NCI-H226 (cell line): ENCODE measurements around the gene MADD.

Experiments
- DNase-seq: peaks from one replicate; pipeline ENCODE4 v3.0.0-alpha.2; 2015

MADD gene

GRCh38 chr11:47269829-47270305 lies at the start of gene MADD:
Gene MADD (plus strand): TSS chr11:47270133.
- peak; percentile 83 for DNase-seq

DNA sequence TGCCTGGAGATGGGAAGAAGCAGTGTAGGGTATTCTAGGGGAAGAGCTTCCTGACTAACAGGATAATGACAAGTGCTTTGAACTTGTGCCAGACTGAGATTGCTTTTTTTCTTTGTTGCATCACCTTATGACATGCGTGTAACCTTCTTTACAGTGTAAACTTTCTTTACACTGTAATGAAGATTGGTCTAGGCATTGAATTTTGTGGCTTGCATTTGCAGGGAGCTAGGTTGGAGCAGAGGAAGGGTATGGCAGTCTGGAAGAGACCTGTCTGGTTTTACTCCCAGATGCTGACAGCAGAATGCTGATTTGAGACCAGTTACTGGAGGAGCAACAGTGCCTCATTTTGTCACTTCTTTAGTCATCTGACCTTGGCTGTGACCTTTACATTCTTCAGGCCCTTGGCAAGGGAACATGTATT lies 49.5 kb upstream of the MADD start:
- no peak for DNase-seq

DNA sequence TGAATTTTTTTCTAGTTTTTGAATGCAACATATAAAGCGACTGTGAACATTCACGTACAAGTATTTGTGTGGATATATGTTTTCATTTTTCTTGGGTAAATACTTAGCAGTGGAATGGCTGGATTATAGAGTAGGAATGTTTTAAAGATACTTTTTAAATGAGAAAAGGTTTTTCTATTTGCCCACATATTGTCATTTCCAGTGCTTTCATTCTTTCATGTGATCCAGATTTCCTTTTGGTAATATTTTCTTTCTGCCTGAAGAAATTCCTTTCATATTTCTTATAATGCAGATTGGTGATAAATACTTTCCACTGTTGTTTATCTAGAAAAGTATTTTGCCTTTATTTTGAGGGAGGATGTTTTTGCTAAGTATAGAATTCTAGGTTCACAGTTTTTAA lies 47.2 kb upstream of the MADD start:
- no peak for DNase-seq

- no peak for DNase-seq
Measured at GRCh38 chr11:47225552-47226400, 44.2 kb upstream of the MADD start.

- DNase-seq = no peak
Measured at GRCh38 chr11:47229161-47229560, 40.8 kb upstream of the MADD start.

DNA sequence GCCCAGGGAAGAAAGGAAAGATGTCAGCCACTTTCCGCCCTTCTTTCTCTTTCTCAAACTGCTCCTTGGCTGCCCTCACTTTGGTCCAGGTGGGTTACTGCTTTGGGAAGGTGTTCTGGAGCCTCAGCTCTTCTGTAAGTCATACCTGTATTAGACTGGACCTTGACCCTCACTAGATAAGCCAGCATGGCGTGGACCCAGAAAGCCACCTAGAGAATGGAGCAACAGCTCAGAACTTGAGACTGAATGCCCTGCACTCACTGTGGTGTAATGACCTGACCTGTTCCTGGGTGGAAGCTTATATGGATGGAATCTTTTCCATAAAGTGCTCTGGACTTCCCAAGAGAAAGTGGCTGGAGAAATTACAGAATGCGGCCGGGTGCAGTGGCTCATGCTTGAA lies 36.9 kb upstream of the MADD start:
- DNase-seq = no peak

DNA sequence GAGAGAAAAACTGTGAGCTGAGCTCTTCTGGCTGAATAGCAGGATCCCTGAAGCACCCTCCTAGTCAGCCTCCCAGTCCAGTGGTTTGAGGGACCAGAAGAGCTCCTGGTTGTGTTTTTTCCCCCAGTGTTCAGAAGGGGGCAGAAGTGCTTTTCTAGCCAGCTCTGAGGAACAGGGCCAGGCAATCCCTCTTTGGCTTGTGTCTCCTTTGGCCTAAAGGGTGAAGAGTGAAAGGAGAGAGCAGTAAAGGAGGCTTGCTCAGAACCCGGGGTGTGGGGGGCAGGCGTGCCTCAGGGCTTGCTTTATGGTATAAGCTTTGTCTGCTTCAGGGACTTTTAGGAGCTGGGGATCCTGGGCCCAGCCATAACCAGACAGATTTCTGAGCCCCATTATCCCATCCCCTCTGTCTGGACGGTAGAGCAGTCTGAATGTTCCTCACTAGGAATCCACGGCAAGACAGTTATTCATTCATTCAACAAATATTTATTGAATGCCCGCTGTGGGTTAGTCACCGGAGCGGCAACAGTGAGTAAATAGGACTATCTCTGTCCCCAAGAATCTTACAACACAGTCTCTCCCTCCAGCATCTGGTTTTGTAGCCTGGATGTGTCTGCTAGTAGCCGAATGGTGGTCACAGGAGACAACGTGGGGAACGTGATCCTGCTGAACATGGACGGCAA lies 35.8 kb upstream of the MADD start:
- DNase-seq = no peak

- DNase-seq = no peak
Measured at GRCh38 chr11:47234669-47235100, 35.2 kb upstream of the MADD start.

DNA sequence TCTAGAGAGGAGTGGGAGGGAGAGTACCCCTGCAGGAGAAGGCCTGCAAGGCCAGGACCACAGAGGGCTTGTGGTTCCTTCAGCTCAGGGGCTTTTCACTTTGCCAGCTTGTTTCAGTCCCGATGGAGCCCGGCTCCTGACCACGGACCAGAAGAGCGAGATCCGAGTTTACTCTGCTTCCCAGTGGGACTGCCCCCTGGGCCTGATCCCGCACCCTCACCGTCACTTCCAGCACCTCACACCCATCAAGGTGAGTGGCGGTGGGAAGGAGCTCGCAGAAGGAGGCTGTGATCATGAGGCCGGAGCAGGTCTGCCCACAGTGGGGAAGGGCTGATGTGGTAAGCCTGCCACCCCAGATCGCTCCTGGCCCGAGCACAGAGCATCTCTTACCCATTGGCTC lies 34.8 kb upstream of the MADD start:
- DNase-seq = no peak

GRCh38 chr11:47236482-47236881 lies 33.5 kb upstream of the MADD start:
- no peak for DNase-seq

DNA sequence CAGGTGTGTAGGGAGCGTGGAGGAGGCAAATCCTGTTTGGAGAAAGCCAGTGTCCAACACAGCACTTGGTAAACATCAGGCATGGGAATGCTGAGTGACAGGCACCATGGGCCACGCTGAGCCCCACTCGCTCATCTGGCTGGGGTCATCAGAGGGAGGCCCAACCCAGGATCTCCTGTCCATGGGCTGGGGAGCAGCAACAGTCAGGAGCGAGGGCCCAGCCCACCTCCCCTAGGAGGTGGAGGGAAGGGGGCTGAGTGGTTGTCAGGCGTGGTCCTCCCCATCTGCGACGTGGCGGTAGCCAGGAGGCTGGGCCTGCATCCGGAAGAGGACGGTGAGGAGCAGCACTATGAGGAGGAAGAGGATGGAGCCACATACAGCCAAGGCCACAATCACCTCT lies 30.1 kb upstream of the MADD start:
- DNase-seq = no peak

DNA sequence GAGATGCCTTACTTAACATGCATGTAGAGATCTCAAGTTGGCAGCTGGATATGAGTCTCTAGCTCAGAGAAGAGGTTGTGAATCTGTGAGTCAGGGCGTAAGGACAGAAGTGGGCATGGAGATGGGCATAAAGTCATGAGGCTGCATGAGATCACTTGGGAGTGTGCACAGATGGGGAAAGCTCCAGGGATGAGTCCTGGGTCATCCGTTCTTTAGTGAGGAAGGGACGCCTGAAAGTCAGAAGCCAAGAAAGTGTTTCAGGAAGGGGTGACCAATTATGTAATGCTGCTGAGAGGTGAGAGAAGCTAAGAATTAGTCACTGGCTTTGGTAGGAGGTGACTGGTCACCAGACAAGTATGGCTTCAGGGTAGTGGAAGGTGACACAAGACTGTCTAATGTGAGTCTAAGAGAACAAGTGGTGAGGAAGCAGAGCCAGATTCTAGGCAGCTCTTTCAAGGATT lies 28.1 kb upstream of the MADD start:
- DNase-seq = no peak

- DNase-seq = no peak
Measured at GRCh38 chr11:47242596-47243192, 27.2 kb upstream of the MADD start.

DNA sequence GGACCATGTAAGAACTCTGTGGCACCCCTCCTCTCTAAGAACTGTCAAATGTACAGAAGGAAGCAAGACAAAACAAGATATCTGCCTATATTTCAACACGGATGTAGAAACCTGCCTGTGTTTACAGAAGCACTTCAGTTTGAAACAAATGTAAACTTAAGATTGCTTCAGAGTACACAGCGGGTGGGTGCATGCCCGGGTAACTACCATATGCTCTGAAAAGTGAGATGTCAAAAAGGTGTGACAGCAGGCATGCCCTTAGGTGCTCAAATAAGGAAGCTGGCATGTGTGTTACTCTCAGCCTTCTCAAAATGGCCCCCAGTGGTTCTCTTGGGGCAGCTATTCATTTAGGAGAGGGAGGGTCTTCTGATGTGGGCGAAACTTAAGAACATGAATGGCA lies 26.5 kb upstream of the MADD start:
- no peak for DNase-seq

- no peak for DNase-seq
Measured at GRCh38 chr11:47244448-47245350, 25.2 kb upstream of the MADD start.

- DNase-seq = no peak
Measured at GRCh38 chr11:47245611-47246357, 24.1 kb upstream of the MADD start.

- no peak for DNase-seq
Measured at GRCh38 chr11:47247502-47247901, 22.4 kb upstream of the MADD start.

GRCh38 chr11:47248304-47248663 lies 21.6 kb upstream of the MADD start:
- DNase-seq = peak; percentile 6

DNA sequence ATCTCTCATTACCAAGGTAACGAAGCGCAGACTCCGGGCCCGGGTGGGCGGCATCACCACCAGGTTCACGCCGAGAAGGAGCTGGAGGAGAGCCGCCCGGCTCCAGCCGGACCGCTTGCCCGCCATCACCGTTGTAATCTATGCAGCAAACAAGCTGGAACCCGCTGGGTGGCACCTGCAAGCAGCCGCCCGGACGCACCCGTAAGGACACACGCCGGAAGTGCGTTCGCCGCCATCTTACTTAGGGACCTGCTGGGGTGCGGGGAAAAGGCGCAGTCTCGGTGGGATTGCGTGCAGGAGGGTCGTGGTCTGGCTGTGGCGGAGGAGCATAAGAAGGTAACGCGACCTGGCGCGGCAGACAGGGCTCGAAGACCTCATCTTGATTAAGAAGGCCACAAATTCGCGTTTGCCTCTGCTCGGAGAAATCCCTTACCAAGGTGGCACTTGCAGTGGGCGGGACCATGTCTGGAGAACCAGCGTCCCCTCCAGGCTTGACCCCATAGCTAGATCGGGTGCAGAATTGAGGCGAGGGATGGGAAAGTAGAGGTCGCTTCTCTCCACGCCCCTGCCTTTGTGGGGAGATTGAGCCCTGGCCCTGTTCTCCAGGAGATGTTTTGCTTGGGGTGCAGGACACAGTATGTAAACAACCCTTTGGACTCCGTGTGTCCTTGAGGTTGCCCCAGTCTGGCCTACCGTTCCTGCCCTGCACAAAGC lies 21.1 kb upstream of the MADD start, which contains the start of gene ACP2:
Gene ACP2 (minus strand): TSS at position 151 of the 714 bp plus-strand sequence. CDS start 25 bp downstream, at position 126.
- DNase-seq = peak; percentile 67

DNA sequence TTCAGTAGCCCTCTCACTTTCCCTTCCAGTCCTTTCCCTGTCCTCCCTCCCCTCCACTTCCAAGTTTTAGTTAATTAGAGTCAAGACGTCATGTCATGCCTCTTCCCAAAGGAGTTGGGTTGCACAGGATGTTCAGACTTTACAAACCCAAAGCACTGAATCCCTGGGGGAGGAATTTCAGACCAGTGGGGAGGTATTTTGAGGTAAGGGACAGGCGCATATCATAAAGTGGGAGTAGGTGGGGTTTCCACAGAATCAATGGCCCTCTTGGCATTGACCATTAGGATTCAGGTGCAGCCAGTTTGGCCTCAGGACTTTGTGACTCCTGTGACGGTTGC lies 20.6 kb upstream of the MADD start:
- DNase-seq = no peak

DNA sequence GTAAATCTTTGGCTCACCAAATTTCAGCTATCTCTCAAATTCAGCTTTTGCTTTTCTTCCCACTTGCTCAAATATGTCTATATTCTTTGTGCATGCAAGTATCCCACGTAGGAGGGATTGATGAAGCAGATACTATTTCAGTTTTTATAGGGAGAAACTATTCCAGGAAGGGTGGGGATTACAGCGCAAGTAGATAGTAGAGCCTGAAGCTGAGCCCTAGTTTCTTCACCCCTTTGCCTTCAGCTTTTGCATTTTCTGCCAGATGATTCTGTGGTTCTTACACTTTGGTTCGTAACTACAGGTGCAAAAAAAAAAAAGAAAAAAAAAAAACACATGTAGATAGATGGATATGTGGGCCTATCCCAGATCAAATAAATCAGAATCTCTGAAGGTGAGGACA lies 18.2 kb upstream of the MADD start:
- no peak for DNase-seq
